ENCODE data around the gene RAC3.
A peak's percentile ranks its signal among the peaks of the same experiment; 100 is the strongest.

RAC3 gene

GRCh38 chr17:82058230-82058854 is 26.9 kb downstream of the RAC3 start:
- no peak for DNase-seq

- no peak for DNase-seq
Measured at GRCh38 chr17:82058855-82059249, 27.4 kb downstream of the RAC3 start.

- no peak for DNase-seq
Measured at GRCh38 chr17:82059272-82060000, 28.0 kb downstream of the RAC3 start.

GRCh38 chr17:82060001-82060380 is 28.5 kb downstream of the RAC3 start:
- no peak for DNase-seq

- DNase-seq = no peak
Measured at GRCh38 chr17:82060614-82061013, 29.1 kb downstream of the RAC3 start.

GRCh38 chr17:82061047-82061925 is 29.8 kb downstream of the RAC3 start:
- no peak for DNase-seq

- no peak for DNase-seq
Measured at GRCh38 chr17:82062076-82062983, 30.9 kb downstream of the RAC3 start.

GRCh38 chr17:82062984-82063368 is 31.5 kb downstream of the RAC3 start:
- DNase-seq = no peak

- DNase-seq = no peak
Measured at GRCh38 chr17:82063424-82064415, 32.2 kb downstream of the RAC3 start.

- no peak for DNase-seq
Measured at GRCh38 chr17:82064433-82065192, 33.1 kb downstream of the RAC3 start.

- no peak for DNase-seq
Measured at GRCh38 chr17:82065193-82065637, 33.7 kb downstream of the RAC3 start.

- DNase-seq = peak; percentile 90
Measured at GRCh38 chr17:82065638-82066303, 34.3 kb downstream of the RAC3 start, which contains the start of gene DUS1L. TSS of gene DUS1L (minus strand) at chr17:82065804. CDS start at chr17:82065059, 745 bp downstream.

GRCh38 chr17:82070611-82071010 is 39.1 kb downstream of the RAC3 start:
- no peak for DNase-seq

- DNase-seq = no peak
Measured at GRCh38 chr17:82072827-82073226, 41.3 kb downstream of the RAC3 start.

- DNase-seq = no peak
Measured at GRCh38 chr17:82073446-82073845, 42.0 kb downstream of the RAC3 start.

GRCh38 chr17:82076018-82076784 is 44.7 kb downstream of the RAC3 start:
- DNase-seq = no peak

GRCh38 chr17:82076785-82077591 is 45.5 kb downstream of the RAC3 start:
- DNase-seq = no peak
